Measurements from ENCODE around the gene RAPGEF5. TPM values are rescaled to one million over a fixed set of nuclear protein-coding genes. Genes with fewer than 3 reads are reported as not detected.

RAPGEF5 gene
- polyA plus RNA-seq, 1 donor (not counting 4 experiments of a cell fraction or from before 2014, with no cell fraction given): 2.1 TPM

DNA sequence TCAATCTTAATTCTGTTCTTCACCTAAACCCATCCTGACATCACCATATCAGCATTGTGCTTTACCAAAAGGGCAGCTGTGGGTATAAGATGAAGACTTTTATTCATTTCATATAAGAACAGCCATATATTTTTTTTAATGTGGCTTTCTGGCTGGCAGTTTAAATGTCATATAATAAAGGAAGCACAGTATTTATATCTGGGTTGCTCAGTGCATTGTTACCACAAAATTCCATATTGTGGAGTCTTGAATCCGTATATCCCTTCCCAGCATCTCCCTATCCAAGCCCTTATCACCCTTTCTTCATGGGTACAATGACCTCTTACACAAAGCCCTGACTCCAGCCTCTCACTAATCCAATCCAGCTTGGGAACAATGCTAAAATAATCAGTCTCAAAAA, 125.8 kb downstream of the RAPGEF5 start:
- no peak for FAIRE-seq
- H3K4me1 ChIP-seq (ENCODE audit: control insufficient read depth, extremely low read depth, insufficient read depth, low read length): no peaks in the 10 kb centered on the region
- TF ChIP-seq, protein P1, sequence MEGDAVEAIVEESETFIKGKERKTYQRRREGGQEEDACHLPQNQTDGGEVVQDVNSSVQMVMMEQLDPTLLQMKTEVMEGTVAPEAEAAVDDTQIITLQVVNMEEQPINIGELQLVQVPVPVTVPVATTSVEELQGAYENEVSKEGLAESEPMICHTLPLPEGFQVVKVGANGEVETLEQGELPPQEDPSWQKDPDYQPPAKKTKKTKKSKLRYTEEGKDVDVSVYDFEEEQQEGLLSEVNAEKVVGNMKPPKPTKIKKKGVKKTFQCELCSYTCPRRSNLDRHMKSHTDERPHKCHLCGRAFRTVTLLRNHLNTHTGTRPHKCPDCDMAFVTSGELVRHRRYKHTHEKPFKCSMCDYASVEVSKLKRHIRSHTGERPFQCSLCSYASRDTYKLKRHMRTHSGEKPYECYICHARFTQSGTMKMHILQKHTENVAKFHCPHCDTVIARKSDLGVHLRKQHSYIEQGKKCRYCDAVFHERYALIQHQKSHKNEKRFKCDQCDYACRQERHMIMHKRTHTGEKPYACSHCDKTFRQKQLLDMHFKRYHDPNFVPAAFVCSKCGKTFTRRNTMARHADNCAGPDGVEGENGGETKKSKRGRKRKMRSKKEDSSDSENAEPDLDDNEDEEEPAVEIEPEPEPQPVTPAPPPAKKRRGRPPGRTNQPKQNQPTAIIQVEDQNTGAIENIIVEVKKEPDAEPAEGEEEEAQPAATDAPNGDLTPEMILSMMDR (optimal IDR thresholded peaks at IDR 0.05 in 1 of 3, IDR thresholded peaks at IDR 0.05 in 1 of 3, conservative IDR thresholded peaks at IDR 0.05 in 1 of 3; ENCODE audit: extremely low read depth in 1 of 3, insufficient read depth in 2 of 3, low read length in 3 of 3): no peak
- TF ChIP-seq EZH2 (IDR thresholded peaks at IDR 0.05; ENCODE audit: low read length): no peak
- H3K9ac ChIP-seq (ENCODE audit: control insufficient read depth, extremely low read depth, insufficient read depth, low read length): no peak overlapping the region
- no peak overlapping the region for H3K27ac ChIP-seq (ENCODE audit: control insufficient read depth, insufficient read depth, low read length)
- no peak for DNase-seq (ENCODE audit: low read depth, low spot score)
- no peaks in the 10 kb centered on the region for H3K9me3 ChIP-seq (ENCODE audit: control insufficient read depth, low read depth, low read length)
- no peak overlapping the region for H3K4me2 ChIP-seq (ENCODE audit: control insufficient read depth, extremely low read depth, insufficient read depth, low read depth, low read length)
- H3K9me1 ChIP-seq (ENCODE audit: control insufficient read depth, extremely low read depth, insufficient read depth, low read length): no peaks in the 10 kb centered on the region
- dilution Hi-C loops (cut with MboI; ENCODE audit: extremely low pct_ligation_motif_present, low sequenced_read_pairs): no loop called here
- H2AFZ ChIP-seq (ENCODE audit: control insufficient read depth, low read length): no peak overlapping the region
- no peaks in the 10 kb centered on the region for H3K36me3 ChIP-seq (ENCODE audit: control insufficient read depth in 2 of 2, extremely low read depth in 1 of 2, insufficient read depth in 2 of 2, low read length in 2 of 2)
- H3K79me2 ChIP-seq (ENCODE audit: control insufficient read depth, insufficient read depth, low read length): no peaks in the 10 kb centered on the region
- H3K4me3 ChIP-seq (ENCODE audit: control insufficient read depth in 2 of 3, extremely low read depth in 1 of 3, insufficient read depth in 2 of 3, low read depth in 1 of 3, low read length in 3 of 3): no peak overlapping the region
- no peaks in the 10 kb centered on the region for H4K20me1 ChIP-seq (ENCODE audit: control insufficient read depth, extremely low read depth, insufficient read depth, low read length)
- H3K27me3 ChIP-seq (ENCODE audit: control insufficient read depth, extremely low read depth, insufficient read depth, low read length): no peaks in the 10 kb centered on the region

DNA sequence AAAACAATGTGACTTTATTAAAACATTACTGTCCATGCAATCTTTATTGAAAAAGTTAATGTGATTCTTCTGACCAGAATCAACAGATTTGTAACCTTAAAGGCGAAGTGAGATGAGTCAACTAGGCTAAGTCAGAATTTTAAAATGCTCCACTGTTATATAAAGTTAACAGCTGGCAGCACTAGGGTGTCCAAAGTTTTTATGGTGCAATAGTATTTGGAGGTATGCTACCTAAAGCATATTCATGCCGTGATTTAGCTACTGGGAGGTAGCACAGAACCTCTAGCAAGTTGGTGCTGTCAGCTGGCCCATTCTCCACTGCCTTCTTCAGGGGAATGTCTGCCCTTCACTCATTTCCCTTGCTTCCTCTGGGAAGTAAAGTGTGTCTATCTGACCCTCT, 126.7 kb downstream of the RAPGEF5 start:
- H3K79me2 ChIP-seq (ENCODE audit: control insufficient read depth, insufficient read depth, low read length): no peaks in the 10 kb centered on the region
- H3K4me1 ChIP-seq (ENCODE audit: control insufficient read depth, extremely low read depth, insufficient read depth, low read length): no peaks in the 10 kb centered on the region
- TF ChIP-seq, protein P1 (optimal IDR thresholded peaks at IDR 0.05 in 1 of 3, IDR thresholded peaks at IDR 0.05 in 1 of 3, conservative IDR thresholded peaks at IDR 0.05 in 1 of 3; ENCODE audit: extremely low read depth in 1 of 3, insufficient read depth in 2 of 3, low read length in 3 of 3): no peak
- H3K4me3 ChIP-seq (ENCODE audit: control insufficient read depth in 2 of 3, extremely low read depth in 1 of 3, insufficient read depth in 2 of 3, low read depth in 1 of 3, low read length in 3 of 3): no peak overlapping the region
- H2AFZ ChIP-seq (ENCODE audit: control insufficient read depth, low read length): no peak overlapping the region
- H3K36me3 ChIP-seq (ENCODE audit: control insufficient read depth in 2 of 2, extremely low read depth in 1 of 2, insufficient read depth in 2 of 2, low read length in 2 of 2): no peaks in the 10 kb centered on the region
- dilution Hi-C loops (cut with MboI; ENCODE audit: extremely low pct_ligation_motif_present, low sequenced_read_pairs): no loop called here
- DNase-seq (ENCODE audit: low read depth, low spot score) (no peak), FAIRE-seq (peak; percentile 13)
- H3K27ac ChIP-seq (ENCODE audit: control insufficient read depth, insufficient read depth, low read length): no peak overlapping the region
- H3K9ac ChIP-seq (ENCODE audit: control insufficient read depth, extremely low read depth, insufficient read depth, low read length): no peak overlapping the region
- no peaks in the 10 kb centered on the region for H3K27me3 ChIP-seq (ENCODE audit: control insufficient read depth, extremely low read depth, insufficient read depth, low read length)
- H3K9me1 ChIP-seq (ENCODE audit: control insufficient read depth, extremely low read depth, insufficient read depth, low read length): no peaks in the 10 kb centered on the region
- no peaks in the 10 kb centered on the region for H4K20me1 ChIP-seq (ENCODE audit: control insufficient read depth, extremely low read depth, insufficient read depth, low read length)
- H3K4me2 ChIP-seq (ENCODE audit: control insufficient read depth, extremely low read depth, insufficient read depth, low read depth, low read length): no peak overlapping the region
- H3K9me3 ChIP-seq (ENCODE audit: control insufficient read depth, low read depth, low read length): no peaks in the 10 kb centered on the region

Measured in keratinocyte (primary cell).